ENCODE results near the gene FMN1.

- TF ChIP-seq CTCF (IDR thresholded peaks at IDR 0.05), result no peak
- TF ChIP-seq EP300 (IDR thresholded peaks at IDR 0.05), result no peak
- no peak for TF ChIP-seq POLR2A (IDR thresholded peaks at IDR 0.05)
- TF ChIP-seq POLR2AphosphoS5 (IDR thresholded peaks at IDR 0.05), result no peak
Observed at GRCh38 chr15:32792436-32792835, 402.1 kb downstream of the FMN1 start.
